Thoracic aorta (tissue), 2 donors: ENCODE data around the gene MEGF10. TPM values are rescaled to one million over a fixed set of nuclear protein-coding genes. Genes with fewer than 3 reads are reported as not detected.
"Not testable (repeated sequence)": the region's sequence is repeated elsewhere in the genome, so short reads cannot be mapped to it uniquely, and the experiment has no call there.

Experiments used
- ATAC-seq: fragments of 150-250 bp; one replicate; pipeline ENCODE4 v1.8.0; 2017; ENCODE audit warnings: low read depth; ENCODE audit not compliant: insufficient number of reproducible peaks, low FRiP score
- DNase-seq: peaks from one replicate; pipeline ENCODE4 v3.0.0-alpha.2; 2020; ENCODE audit warnings: low spot score
- H3K27ac ChIP-seq, 2 donors: fragments of 200-600 bp; sonication (generic); 1 replicate in 1 of 2; 2 replicates in 1 of 2; pipeline ENCODE4 v1.5.1; 2016; ENCODE audit warnings: mild to moderate bottlenecking in 2 of 2, moderate library complexity in 2 of 2
- H3K27me3 ChIP-seq: fragments of 200-600 bp; sonication (generic); replicated peaks from 2 replicates; pipeline ENCODE4 v1.6.0; 2016; ENCODE audit warnings: mild to moderate bottlenecking; ENCODE audit not compliant: insufficient read depth
- H3K36me3 ChIP-seq: fragments of 200-600 bp; sonication (generic); one replicate; pipeline ENCODE4 v1.5.1; 2016
- H3K4me1 ChIP-seq, 2 donors: fragments of 200-600 bp; sonication (generic); 1 replicate in 1 of 2; 2 replicates in 1 of 2; pipeline versions ENCODE4 v1.5.1 to v1.6.0; 2016; ENCODE audit warnings: low read depth in 2 of 2, mild to moderate bottlenecking in 1 of 2; ENCODE audit not compliant: control insufficient read depth in 1 of 2
- H3K4me3 ChIP-seq: fragments of 200-600 bp; sonication (generic); 2 replicates; pipeline ENCODE4 v1.5.1; 2016; ENCODE audit warnings: mild to moderate bottlenecking
- H3K9me3 ChIP-seq: fragments of 200-600 bp; sonication (generic); 2 replicates; pipeline ENCODE4 v1.5.1; 2016
- total RNA-seq, 2 donors: library from RNA; depleted of rRNA; stranded (reverse); fragments of >200 nt; gene quantifications; one replicate each; pipeline versions ENCODE4 v1.1.0 to v1.2.3, GENCODE V29; 2016
- TF ChIP-seq, protein P1 (sequence below): fragments of 200-600 bp; sonication (generic); IDR thresholded peaks from one replicate; pipeline ENCODE4 v1.5.1; 2019; ENCODE audit warnings: antibody characterized with exemption

The MEGF10 gene
- total RNA-seq, 2 donors from 2014 or later, result under 0.01 to 0.21 TPM

DNA sequence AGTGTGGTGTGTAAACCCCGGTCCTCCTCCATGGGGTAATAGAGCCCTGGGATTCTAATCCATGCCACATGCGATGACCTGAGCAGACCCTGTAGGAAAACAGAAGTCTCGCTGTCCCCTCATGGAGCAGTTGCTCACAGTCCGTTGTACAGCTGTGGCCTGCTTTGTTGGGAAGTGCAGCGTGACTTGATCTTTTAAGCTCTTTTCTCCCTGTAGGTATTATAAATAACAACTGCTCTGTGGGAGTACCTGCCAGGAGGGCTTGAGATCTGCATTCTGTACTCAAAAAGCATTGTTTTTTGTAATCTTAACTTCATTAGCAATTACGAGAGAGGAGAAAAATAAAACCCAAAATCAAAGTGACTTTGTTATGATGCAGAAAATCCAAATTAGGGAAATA is 17.3 kb downstream of the MEGF10 start:
- ATAC-seq, result no peak
- no peaks in the 10 kb centered on the region for H3K27me3 ChIP-seq
- TF ChIP-seq, protein P1, sequence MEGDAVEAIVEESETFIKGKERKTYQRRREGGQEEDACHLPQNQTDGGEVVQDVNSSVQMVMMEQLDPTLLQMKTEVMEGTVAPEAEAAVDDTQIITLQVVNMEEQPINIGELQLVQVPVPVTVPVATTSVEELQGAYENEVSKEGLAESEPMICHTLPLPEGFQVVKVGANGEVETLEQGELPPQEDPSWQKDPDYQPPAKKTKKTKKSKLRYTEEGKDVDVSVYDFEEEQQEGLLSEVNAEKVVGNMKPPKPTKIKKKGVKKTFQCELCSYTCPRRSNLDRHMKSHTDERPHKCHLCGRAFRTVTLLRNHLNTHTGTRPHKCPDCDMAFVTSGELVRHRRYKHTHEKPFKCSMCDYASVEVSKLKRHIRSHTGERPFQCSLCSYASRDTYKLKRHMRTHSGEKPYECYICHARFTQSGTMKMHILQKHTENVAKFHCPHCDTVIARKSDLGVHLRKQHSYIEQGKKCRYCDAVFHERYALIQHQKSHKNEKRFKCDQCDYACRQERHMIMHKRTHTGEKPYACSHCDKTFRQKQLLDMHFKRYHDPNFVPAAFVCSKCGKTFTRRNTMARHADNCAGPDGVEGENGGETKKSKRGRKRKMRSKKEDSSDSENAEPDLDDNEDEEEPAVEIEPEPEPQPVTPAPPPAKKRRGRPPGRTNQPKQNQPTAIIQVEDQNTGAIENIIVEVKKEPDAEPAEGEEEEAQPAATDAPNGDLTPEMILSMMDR, result no peak

DNA sequence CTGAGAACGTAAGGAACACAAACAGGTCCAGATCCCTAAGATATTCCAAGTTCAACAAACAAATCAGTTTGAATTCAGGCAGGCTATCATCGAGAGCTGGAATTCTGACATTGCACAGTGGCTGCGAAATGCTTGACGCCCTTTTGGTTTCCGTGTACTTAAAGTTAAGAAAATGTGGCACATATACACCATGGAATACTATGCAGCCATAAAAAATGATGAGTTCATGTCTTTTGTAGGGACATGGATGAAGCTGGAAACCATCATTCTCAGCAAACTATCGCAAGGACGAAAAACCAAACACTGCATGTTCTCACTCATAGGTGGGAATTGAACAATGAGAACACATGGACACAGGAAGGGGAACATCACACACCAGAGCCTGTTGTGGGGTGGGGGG is 17.7 kb downstream of the MEGF10 start:
- not testable (repeated sequence) for H3K9me3 ChIP-seq, H3K36me3 ChIP-seq, H3K4me1 ChIP-seq, DNase-seq, H3K27me3 ChIP-seq, H3K27ac ChIP-seq, H3K4me3 ChIP-seq, ATAC-seq

More for the DNA sequence above, 17.3 kb downstream of the MEGF10 start:
- no peak for DNase-seq
- Histone ChIP-seq H3K9me3 (no peaks in the 10 kb centered on the region), H3K4me3 (no peak overlapping the region), H3K36me3 (no peaks in the 10 kb centered on the region), H3K4me1 (no peaks in the 10 kb centered on the region), H3K27ac (no peak overlapping the region)

DNA sequence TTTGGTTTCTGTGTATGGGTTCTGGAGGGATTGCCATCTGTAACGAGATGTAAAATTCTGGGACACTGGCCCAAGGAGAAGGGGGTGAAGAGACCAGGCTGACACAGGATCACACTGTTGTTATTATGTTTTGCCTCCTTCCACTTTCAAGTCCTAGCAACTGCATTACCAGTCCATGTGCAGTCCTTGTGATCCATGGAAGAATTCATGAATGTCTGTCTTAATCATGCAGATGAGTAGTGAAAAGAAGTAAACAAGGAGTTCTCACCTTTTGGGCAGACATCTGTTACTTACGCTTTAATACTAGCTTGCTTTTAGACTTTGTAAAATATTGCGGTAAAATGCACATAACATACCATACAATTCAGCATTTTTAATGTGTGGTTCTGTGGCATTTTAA is 18.3 kb downstream of the MEGF10 start:
- TF ChIP-seq, protein P1, result no peak
- H3K36me3 ChIP-seq, result no peaks in the 10 kb centered on the region
- H3K27ac ChIP-seq, result no peak overlapping the region
- ATAC-seq, result no peak
- no peaks in the 10 kb centered on the region for H3K4me1 ChIP-seq
- no peaks in the 10 kb centered on the region for H3K9me3 ChIP-seq
- DNase-seq, result no peak
- H3K27me3 ChIP-seq, result no peaks in the 10 kb centered on the region
- H3K4me3 ChIP-seq, result no peak overlapping the region

DNA sequence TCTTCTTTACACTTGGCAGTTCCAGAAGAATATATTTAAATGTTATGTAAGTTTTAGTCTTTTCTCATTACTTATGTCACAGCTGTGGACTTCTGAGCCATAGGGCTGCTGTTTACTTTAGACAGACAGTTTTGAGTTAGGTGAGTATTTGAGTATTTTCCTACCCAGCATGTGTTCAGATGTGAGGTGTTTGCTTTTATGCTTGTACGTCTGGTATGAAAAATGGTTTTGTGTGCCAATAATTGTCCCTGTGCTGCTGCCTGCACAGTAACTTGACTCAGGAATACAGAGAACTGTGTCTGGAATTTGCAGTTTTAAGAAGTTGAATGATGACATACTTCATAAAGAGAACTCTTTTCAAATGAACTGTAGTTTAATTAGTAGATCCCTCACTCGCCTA is 20.8 kb downstream of the MEGF10 start:
- Histone ChIP-seq H3K9me3 (no peaks in the 10 kb centered on the region), H3K4me3 (no peak overlapping the region), H3K27ac (no peak overlapping the region), H3K27me3 (no peaks in the 10 kb centered on the region), H3K36me3 (no peaks in the 10 kb centered on the region), H3K4me1 (no peaks in the 10 kb centered on the region)
- DNase-seq (no peak), ATAC-seq (no peak)
- TF ChIP-seq, protein P1, result no peak

DNA sequence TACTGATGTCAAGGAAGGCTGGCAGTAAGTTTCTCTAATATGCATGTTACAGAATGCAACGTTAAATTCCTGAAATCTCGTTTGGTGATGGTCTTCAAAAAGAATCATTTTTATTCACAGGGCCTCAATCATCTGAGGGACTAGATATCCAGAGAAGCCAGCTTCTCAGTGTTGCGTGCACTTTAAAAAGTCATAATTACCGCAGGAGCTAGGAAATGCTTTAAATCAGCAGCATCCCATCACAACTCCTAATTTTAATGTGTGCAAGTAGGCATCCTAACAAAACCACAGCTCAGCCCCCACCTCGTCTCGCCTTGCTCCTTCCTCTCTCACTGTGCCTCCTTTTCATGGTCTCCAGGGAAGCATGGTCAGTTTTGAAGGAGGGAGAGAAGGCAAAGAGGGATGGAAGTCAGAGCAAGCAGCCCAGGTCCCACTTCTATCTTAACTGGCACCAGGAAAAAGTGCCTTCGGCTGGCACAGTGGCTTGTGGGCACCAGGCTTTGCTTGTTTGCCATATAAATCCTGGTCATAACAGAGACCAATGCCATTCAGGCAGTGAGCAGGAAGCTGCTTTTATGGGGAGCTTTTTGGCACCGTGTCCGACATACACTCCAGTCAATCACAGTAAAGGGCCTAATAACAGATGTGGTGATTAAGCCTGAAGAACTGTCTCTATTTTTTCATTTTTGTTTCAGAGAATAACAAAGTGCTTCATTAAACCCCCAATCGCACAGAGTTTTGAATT is 21.4 kb downstream of the MEGF10 start:
- no peaks in the 10 kb centered on the region for H3K36me3 ChIP-seq
- H3K4me1 ChIP-seq, result no peaks in the 10 kb centered on the region
- H3K9me3 ChIP-seq, result no peaks in the 10 kb centered on the region
- TF ChIP-seq, protein P1, result no peak
- H3K4me3 ChIP-seq, result no peak overlapping the region
- no peak for ATAC-seq
- H3K27ac ChIP-seq, result no peak overlapping the region
- no peak for DNase-seq
- no peaks in the 10 kb centered on the region for H3K27me3 ChIP-seq

DNA sequence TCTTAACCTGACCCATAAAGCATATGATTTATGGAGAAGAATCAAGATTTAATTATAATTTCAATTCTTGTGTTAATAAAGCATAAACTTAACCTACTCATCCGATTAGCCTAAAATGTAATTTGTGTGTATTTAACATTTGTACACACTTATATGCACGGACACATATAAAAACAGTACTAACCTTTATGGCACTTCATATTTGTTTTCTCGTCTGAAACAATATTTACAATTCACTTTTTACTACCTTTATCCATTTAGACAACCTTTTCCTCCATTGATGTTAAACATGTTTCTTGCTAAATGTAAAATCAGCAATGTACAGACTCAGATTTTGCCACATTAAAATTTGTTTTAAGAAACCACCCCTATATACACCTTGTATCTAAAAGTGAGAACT is 22.8 kb downstream of the MEGF10 start:
- DNase-seq, result no peak
- Histone ChIP-seq H3K4me3 (no peak overlapping the region), H3K36me3 (no peaks in the 10 kb centered on the region), H3K27ac (no peak overlapping the region), H3K4me1 (no peaks in the 10 kb centered on the region), H3K27me3 (no peaks in the 10 kb centered on the region), H3K9me3 (no peaks in the 10 kb centered on the region)
- no peak for ATAC-seq
- TF ChIP-seq, protein P1, result no peak
